Left ventricle myocardium inferior (tissue), 1 donor: ENCODE results near the gene ALKBH4. TPM values are rescaled to one million over a fixed set of nuclear protein-coding genes. Genes with fewer than 3 reads are reported as not detected.

Experiments
- DNase-seq: peaks from one replicate; pipeline ENCODE4 v3.0.0-alpha.2; 2020
- H3K27ac ChIP-seq: fragments of 200-600 bp; replicated peaks from 2 replicates; pipeline ENCODE4 v1.8.0; 2021
- H3K27me3 ChIP-seq: fragments of 200-600 bp; 2 replicates; pipeline ENCODE4 v1.8.0; 2021; ENCODE audit warnings: low read depth
- H3K36me3 ChIP-seq: fragments of 200-600 bp; 2 replicates; pipeline ENCODE4 v1.8.0; 2021
- H3K4me1 ChIP-seq: fragments of 200-600 bp; 2 replicates; pipeline ENCODE4 v1.8.0; 2021
- H3K4me3 ChIP-seq: fragments of 200-600 bp; 2 replicates; pipeline ENCODE4 v1.8.0; 2021; ENCODE audit warnings: mild to moderate bottlenecking, moderate library complexity
- H3K9me3 ChIP-seq: fragments of 200-600 bp; replicated peaks from 2 replicates; pipeline ENCODE4 v1.8.0; 2021
- intact Hi-C: fragments of 100-400 bp; cut with micrococcal nuclease; formaldehyde crosslinking; loops from one replicate; pipeline ENCODE4 v1.11.0; 2022
- total RNA-seq: library from RNA; stranded (reverse); fragmentation: NEBNext Ultra II Directional; extraction: Animal tissue kit (Norgen Biotek cat#: 25700); gene quantifications from one replicate; pipeline ENCODE4 v1.2.1, GENCODE V29; 2021
- TF ChIP-seq, protein P1 (sequence below): fragments of 200-600 bp; IDR thresholded peaks from 2 replicates; pipeline ENCODE4 v1.8.0; 2021; ENCODE audit warnings: antibody characterized with exemption, mild to moderate bottlenecking, borderline replicate concordance
- donor health status: DM: no; HTN: yes; CAD: no; lungs with severe emphysema.

ALKBH4 gene
- total RNA-seq, 1 donor from 2014 or later = 6.0 TPM

DNA sequence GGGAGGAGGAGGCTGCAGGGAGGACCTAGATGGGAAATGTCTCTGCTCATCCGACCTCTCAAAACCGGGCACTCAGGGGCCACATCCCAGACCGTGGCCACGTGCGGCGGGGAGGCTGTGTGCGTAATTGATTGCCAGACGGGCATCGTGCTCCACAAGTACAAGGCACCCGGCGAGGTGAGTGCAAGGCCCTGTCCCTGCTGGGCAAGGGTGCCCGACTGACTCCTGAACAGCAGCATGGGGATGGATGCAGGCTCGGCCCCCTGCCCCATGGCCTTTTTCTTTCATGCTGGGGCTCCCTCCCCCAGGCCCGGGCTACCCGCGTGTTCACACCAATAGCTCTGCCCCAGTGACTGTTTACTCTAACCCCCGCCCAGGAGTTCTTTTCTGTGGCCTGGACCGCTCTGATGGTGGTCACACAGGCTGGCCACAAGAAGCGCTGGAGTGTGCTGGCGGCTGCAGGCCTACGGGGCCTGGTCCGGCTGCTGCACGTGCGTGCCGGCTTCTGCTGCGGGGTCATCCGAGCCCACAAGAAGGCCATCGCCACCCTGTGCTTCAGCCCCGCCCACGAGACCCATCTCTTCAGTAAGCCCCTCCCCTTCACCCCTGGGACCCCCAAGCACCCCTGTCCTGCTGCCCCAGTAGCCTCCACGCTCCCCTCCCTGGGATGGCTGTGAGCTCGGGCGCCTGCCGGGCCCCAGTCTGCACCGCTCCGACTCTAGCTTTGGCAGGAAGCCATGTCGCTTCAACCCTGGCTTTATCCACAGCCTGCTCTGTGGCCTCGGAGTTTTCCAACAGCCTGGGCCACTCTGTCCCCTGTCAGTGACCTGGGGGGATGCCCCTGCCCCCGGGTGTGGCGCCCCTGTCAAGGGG lies 4.1 kb upstream of the ALKBH4 start:
- TF ChIP-seq, protein P1, sequence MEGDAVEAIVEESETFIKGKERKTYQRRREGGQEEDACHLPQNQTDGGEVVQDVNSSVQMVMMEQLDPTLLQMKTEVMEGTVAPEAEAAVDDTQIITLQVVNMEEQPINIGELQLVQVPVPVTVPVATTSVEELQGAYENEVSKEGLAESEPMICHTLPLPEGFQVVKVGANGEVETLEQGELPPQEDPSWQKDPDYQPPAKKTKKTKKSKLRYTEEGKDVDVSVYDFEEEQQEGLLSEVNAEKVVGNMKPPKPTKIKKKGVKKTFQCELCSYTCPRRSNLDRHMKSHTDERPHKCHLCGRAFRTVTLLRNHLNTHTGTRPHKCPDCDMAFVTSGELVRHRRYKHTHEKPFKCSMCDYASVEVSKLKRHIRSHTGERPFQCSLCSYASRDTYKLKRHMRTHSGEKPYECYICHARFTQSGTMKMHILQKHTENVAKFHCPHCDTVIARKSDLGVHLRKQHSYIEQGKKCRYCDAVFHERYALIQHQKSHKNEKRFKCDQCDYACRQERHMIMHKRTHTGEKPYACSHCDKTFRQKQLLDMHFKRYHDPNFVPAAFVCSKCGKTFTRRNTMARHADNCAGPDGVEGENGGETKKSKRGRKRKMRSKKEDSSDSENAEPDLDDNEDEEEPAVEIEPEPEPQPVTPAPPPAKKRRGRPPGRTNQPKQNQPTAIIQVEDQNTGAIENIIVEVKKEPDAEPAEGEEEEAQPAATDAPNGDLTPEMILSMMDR = no peak
- DNase-seq = no peak
- H3K27me3 ChIP-seq = no peaks in the 10 kb centered on the region
- intact Hi-C loops = no loop called here
- H3K9me3 ChIP-seq = no peaks in the 10 kb centered on the region
- H3K4me3 ChIP-seq = no peak overlapping the region
- H3K27ac ChIP-seq = no peak overlapping the region
- H3K4me1 ChIP-seq = peaks cover 30% of the 10 kb centered on the region
- peaks cover 22% of the 10 kb centered on the region for H3K36me3 ChIP-seq

DNA sequence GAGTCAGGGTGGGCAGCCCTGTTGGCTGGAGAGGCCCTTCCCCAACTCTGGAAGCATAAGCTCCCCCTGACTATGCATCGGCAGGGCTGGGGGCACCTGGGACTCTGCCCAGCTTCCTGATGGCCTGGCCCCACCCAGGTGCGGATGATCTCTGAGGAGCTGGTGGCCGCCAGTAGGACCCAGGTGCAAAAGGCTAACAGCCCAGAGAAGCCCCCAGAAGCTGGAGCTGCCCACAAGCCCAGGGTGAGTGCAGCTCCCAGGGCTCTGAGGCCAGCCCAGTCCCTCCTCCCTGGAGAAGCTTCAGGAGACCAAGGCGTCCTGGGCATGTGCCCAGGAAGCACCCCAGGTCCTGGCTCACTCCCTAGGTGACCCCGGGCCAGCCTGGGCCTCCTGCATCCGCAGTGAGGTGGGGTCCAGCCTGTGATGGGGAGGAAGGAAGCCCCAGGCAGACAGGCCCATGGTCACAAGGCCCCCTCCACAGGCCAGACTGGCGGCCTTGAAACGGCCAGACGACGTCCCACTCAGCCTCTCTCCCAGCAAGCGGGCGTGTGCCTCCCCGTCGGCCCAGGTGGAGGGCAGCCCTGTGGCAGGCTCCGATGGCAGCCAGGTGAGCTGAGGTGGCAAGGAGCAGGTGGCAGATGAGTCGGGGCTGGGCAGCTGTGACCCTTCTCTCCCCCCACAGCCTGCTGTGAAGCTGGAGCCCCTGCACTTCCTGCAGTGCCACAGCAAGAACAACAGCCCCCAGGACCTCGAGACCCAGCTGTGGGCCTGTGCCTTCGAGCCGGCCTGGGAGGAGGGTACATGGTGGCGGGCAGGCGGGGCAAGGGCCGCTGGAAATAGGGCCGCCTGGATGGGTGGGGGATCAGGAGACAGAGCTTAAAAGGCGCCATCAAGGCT lies 3.2 kb upstream of the ALKBH4 start:
- Histone ChIP-seq H3K27ac (no peak overlapping the region), H3K36me3 (peaks cover 13% of the 10 kb centered on the region), H3K4me1 (peaks cover 38% of the 10 kb centered on the region), H3K9me3 (no peaks in the 10 kb centered on the region), H3K27me3 (no peaks in the 10 kb centered on the region), H3K4me3 (no peak overlapping the region)
- intact Hi-C loops = no loop called here
- no peak for DNase-seq
- TF ChIP-seq, protein P1 = no peak

DNA sequence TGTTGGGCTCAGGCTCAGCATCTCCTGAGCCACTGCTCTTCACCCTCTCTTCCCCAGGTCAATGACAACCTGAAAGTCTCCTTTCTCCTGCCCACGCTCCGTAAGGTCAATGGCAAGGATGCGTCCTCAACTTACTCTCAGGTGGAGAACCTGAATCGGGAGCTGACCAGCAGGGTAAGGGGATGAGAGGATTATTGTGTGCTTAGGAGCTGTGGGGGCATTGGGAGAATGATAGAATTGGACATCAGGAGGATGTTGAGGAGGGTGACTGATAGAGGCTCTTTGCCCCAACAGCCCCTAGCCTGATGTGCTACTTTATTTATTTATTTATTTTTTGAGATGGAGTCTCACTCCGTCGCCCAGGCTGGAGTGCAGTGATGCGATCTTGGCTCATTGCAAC lies 1.4 kb upstream of the ALKBH4 start:
- H3K4me3 ChIP-seq = peak overlapping the region; percentile 85
- H3K27ac ChIP-seq = no peak overlapping the region
- no peaks in the 10 kb centered on the region for H3K27me3 ChIP-seq
- no peaks in the 10 kb centered on the region for H3K9me3 ChIP-seq
- DNase-seq = no peak
- intact Hi-C loops = no loop called here
- TF ChIP-seq, protein P1 = no peak
- peaks cover 42% of the 10 kb centered on the region for H3K4me1 ChIP-seq
- peaks cover 5% of the 10 kb centered on the region for H3K36me3 ChIP-seq

DNA sequence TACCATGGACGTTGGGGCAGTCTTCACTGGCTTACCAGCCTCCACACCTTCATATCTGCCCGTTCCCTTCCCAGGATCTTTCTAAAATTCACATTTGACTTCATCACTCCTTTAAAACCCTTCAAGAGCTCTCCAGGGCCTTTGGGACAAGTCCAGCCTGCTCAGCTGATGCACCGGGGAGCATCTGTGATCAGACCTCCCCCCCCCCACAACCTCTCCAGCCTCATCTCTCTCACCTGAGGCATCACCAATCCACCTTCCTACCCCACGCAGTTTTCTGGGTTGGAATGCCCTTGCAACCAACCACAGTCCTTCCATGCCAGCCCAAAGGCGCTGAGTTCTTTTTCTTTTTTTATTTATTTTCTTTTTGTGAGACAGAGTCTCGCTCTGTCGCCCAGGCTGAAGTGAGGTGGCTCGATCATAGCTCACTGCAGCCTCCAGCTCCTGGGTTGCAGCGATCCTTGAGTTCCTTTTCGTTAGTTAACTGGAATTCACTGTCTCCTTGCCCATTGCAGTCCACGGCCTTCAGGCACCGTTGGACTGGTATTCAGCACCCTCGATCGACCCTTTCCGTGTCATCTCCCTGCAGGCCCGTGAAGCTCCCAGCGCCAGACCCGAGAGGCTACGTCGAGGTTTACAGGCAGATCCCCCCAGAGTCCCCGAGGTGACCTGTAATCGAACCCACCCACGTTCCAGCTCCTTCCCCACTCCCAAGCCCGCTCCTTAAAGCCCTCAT lies 654 bp downstream of the ALKBH4 start:
- Histone ChIP-seq H3K27ac (peak overlapping the region; percentile 80), H3K36me3 (peaks cover 6% of the 10 kb centered on the region), H3K4me3 (peak overlapping the region; percentile 85), H3K27me3 (no peaks in the 10 kb centered on the region), H3K9me3 (no peaks in the 10 kb centered on the region), H3K4me1 (peaks cover 42% of the 10 kb centered on the region)
- intact Hi-C loops = no loop called here
- no peak for DNase-seq
- TF ChIP-seq, protein P1 = no peak

DNA sequence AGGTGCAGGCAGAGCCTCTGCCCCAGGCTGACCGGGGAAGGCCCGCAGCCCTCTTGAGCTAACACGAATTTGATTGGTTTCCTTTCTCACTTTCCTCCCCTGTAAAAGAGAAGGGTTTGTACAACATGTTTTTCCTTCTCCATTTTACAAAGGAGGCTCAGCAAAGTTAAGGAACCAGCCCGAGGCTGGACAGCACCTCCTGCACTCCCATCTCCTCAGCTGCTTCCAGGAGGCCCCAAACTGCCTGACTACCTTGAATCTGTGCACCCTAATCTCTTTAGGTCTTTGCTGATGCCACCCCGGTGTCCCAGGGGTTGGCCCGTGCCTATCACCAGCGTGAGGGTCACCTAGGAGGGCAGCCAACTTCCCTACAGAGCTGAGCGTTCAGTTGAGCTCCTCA lies 4.2 kb downstream of the ALKBH4 start:
- Histone ChIP-seq H3K4me1 (peaks cover 28% of the 10 kb centered on the region), H3K9me3 (no peaks in the 10 kb centered on the region), H3K4me3 (no peak overlapping the region), H3K27me3 (no peaks in the 10 kb centered on the region), H3K27ac (no peak overlapping the region), H3K36me3 (peaks cover 42% of the 10 kb centered on the region)
- intact Hi-C loops = no loop called here
- TF ChIP-seq, protein P1 = no peak
- no peak for DNase-seq
